ENCODE data around the gene TMEM143. TPM values are rescaled to one million over a fixed set of nuclear protein-coding genes. Genes with fewer than 3 reads are reported as not detected.
A peak's percentile ranks its signal among the peaks of the same experiment; 100 is the strongest.

Gene TMEM143
- total RNA-seq, 1 donor from 2014 or later = 5.4 TPM

DNA sequence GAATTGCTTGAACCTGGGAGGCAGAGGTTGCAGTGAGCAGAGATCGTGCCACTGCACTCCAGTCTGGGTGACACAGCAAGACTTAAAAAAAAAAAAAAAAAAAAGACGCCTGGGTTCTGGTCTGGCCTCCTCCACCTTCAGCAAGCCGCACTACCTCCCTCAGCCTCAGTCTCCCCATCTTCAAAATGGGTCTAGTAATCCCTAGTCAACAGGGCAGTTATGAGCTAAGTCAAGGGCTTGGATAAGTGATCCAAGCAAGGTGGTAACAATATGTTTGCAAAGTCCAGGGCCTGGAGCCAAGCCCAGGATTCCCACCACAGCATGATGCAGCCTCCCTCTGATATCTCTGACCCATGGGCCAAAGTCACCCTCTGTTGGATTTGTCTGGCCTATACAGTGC is 23.2 kb upstream of the TMEM143 start:
- Mint-ChIP-seq H3K27ac (ENCODE audit: unreplicated experiment) (no peak overlapping the region), H3K9me3 (ENCODE audit: low read depth) (no peaks in the 10 kb centered on the region), H3K27me3 (ENCODE audit: low read depth) (no peaks in the 10 kb centered on the region), H3K36me3 (ENCODE audit: low read depth) (peaks cover 35% of the 10 kb centered on the region), H3K4me1 (ENCODE audit: low read depth) (peaks cover 13% of the 10 kb centered on the region), H3K4me3 (ENCODE audit: unreplicated experiment) (no peak overlapping the region)
- no peak for DNase-seq (ENCODE audit: low spot score)
- TF ChIP-seq, protein P1, sequence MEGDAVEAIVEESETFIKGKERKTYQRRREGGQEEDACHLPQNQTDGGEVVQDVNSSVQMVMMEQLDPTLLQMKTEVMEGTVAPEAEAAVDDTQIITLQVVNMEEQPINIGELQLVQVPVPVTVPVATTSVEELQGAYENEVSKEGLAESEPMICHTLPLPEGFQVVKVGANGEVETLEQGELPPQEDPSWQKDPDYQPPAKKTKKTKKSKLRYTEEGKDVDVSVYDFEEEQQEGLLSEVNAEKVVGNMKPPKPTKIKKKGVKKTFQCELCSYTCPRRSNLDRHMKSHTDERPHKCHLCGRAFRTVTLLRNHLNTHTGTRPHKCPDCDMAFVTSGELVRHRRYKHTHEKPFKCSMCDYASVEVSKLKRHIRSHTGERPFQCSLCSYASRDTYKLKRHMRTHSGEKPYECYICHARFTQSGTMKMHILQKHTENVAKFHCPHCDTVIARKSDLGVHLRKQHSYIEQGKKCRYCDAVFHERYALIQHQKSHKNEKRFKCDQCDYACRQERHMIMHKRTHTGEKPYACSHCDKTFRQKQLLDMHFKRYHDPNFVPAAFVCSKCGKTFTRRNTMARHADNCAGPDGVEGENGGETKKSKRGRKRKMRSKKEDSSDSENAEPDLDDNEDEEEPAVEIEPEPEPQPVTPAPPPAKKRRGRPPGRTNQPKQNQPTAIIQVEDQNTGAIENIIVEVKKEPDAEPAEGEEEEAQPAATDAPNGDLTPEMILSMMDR (IDR thresholded peaks at IDR 0.05) = no peak

DNA sequence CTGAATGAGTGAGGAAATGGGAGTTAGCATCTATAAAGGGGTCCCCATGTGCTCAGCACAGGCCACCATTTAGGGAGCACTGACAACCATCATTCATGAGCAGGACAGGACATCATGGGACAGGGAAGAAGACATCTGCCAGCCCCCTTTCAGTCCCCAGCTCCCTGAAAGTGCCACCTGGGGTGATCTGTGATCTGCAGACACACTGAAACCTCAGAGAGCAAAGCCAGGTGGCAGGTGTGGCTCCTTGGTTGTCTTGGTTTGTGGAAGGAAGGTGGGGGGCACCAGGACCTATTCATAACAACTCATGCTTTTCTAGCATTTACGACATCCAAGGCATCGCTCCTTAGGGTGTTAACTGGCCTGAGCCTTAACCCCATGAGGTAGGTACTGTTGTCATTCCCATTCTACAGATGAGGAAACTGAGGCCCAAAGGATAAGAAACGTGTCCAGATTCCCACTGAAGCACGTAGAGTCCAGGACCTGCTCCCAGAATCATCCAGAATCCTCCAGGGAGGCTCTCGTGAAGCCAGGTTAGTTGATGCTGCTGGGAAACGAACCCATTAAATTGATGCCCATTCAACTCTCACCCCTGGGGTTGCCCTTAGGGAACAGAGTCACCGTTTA is 21.8 kb upstream of the TMEM143 start:
- no peak overlapping the region for H3K4me3 Mint-ChIP-seq (ENCODE audit: unreplicated experiment)
- peaks cover 39% of the 10 kb centered on the region for H3K36me3 Mint-ChIP-seq (ENCODE audit: low read depth)
- DNase-seq (ENCODE audit: low spot score) = no peak
- TF ChIP-seq, protein P1 (IDR thresholded peaks at IDR 0.05) = no peak
- peaks cover 10% of the 10 kb centered on the region for H3K4me1 Mint-ChIP-seq (ENCODE audit: low read depth)
- H3K9me3 Mint-ChIP-seq (ENCODE audit: low read depth) = no peaks in the 10 kb centered on the region
- no peaks in the 10 kb centered on the region for H3K27me3 Mint-ChIP-seq (ENCODE audit: low read depth)
- peak overlapping the region; percentile 32 for H3K27ac Mint-ChIP-seq (ENCODE audit: unreplicated experiment)

DNA sequence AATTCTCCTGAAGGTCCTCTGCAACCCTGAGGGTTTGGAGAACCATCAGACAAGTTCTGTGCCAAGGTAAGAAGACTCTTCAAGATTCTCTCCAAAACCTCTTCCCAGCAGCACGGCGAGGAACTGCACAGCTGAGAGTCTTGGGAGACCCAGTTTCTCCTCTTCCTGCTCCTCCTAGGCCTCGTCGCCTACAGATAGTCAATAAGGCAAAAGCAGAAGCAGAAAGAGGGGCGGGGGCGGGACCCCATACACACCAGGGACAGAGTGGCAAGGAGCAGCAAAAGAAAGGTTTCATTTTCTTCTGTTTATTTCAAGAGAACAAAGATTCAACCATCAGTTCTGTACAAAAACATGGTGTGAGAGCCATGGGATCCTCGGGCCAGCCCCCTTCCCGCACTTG is 18.5 kb upstream of the TMEM143 start:
- no peaks in the 10 kb centered on the region for H3K4me1 Mint-ChIP-seq (ENCODE audit: low read depth)
- H3K27ac Mint-ChIP-seq (ENCODE audit: unreplicated experiment) = no peak overlapping the region
- H3K9me3 Mint-ChIP-seq (ENCODE audit: low read depth) = no peaks in the 10 kb centered on the region

DNA sequence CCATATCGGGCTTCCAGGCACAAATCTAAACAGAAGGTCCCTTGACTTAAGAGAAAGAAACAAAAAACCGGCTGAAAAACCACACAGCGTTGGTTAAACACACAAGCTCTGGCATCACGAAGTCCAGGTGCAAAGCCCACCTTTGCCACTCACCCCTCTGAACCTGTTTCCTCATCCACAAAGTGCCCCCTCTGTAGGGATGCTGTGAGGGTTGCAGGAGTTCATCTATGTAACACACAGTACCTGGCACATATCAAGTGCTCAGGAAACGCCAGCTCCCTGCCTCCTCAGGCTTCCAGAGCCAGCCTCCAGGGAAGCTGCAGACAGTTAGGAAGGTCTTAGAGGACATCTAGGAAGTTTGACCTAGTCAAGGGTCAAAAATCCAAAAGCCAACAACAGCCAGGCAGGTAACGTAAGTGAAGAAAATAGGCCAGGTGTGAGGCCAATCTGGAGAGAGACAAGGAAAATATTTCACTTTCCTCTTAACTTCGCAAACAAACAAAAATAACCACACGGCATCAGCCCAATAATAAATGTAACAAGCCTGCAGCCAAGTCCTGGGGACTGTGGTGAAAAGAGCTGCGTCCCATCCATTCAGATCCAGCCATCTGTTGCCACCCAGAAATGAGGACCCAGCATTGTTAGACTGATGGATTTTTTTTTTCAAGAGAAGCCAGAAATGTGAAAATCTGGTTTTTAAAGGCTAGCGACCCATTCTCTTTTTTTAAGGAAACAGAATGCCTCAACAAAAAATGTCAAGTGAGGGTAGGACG is 17.6 kb upstream of the TMEM143 start:
- Mint-ChIP-seq H3K27ac (ENCODE audit: unreplicated experiment) (no peak overlapping the region), H3K9me3 (ENCODE audit: low read depth) (no peaks in the 10 kb centered on the region), H3K4me1 (ENCODE audit: low read depth) (no peaks in the 10 kb centered on the region), H3K36me3 (ENCODE audit: low read depth) (peaks cover 28% of the 10 kb centered on the region), H3K4me3 (ENCODE audit: unreplicated experiment) (no peak overlapping the region), H3K27me3 (ENCODE audit: low read depth) (no peaks in the 10 kb centered on the region)
- no peak for DNase-seq (ENCODE audit: low spot score)
- TF ChIP-seq, protein P1 (IDR thresholded peaks at IDR 0.05) = no peak

More for the DNA sequence above, 18.5 kb upstream of the TMEM143 start:
- Mint-ChIP-seq H3K27me3 (ENCODE audit: low read depth) (no peaks in the 10 kb centered on the region), H3K36me3 (ENCODE audit: low read depth) (peaks cover 31% of the 10 kb centered on the region), H3K4me3 (ENCODE audit: unreplicated experiment) (no peak overlapping the region)
- TF ChIP-seq, protein P1 (IDR thresholded peaks at IDR 0.05) = no peak
- no peak for DNase-seq (ENCODE audit: low spot score)

DNA sequence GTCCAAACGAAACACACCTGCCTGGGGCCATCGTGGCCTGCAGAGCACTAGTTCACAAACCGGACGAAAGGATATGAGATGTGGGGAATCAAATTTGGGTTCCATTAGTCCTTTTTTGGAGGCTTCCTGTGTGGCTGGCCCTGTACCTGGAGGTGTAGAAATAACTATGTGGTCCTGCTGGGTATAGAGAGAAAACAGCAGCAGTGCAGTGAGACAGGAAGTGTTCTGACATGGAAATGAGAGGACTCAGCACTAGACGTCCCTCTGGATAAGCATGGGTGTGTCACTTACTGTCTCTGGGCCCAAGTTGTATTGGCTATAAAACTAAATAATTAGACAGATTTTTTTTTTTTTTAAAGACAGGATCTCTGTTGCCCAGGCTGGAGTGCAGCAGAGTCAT is 15.3 kb upstream of the TMEM143 start:
- Mint-ChIP-seq H3K27ac (ENCODE audit: unreplicated experiment) (peak overlapping the region; percentile 71), H3K36me3 (ENCODE audit: low read depth) (peaks cover 16% of the 10 kb centered on the region), H3K9me3 (ENCODE audit: low read depth) (no peaks in the 10 kb centered on the region), H3K4me3 (ENCODE audit: unreplicated experiment) (no peak overlapping the region), H3K4me1 (ENCODE audit: low read depth) (no peaks in the 10 kb centered on the region), H3K27me3 (ENCODE audit: low read depth) (no peaks in the 10 kb centered on the region)
- TF ChIP-seq, protein P1 (IDR thresholded peaks at IDR 0.05) = no peak
- no peak for DNase-seq (ENCODE audit: low spot score)
